Panc1 (cell line): ENCODE data around the gene HES6. TPM values are rescaled to one million over a fixed set of nuclear protein-coding genes. Genes with fewer than 3 reads are reported as not detected.

ENCODE experiments used
- ATAC-seq: fragments of 200-7000 bp; cut with Tn5 transposase; 2 replicates; pipeline ENCODE4 v1.9.1; 2020; ENCODE audit warnings: mild to moderate bottlenecking, moderate library complexity
- BruUV-seq: library from RNA; stranded (reverse); fragments of 400-500 nt; replicated peaks from 2 replicates; lab custom pipeline; 2021; lab: Mats Ljungman, UMichigan
- CTCF ChIA-PET: fragments of 300-600 bp; sonication (Branson Sonifier 250); formaldehyde crosslinking; loops from one replicate; lab custom pipeline; 2022; ENCODE audit warnings: antibody characterized with exemption; lab: Charles Lee
- POLR2A ChIA-PET: fragments of 300-600 bp; sonication (Branson Sonifier 250); formaldehyde crosslinking; loops from one replicate; lab custom pipeline; 2022; ENCODE audit warnings: antibody characterized with exemption; lab: Charles Lee
- DNase-seq: peaks from one replicate; pipeline ENCODE4 v3.0.0-alpha.2; 2010; ENCODE audit warnings: low read depth, low spot score
- H3K27ac ChIP-seq: 2 replicates; pipeline ENCODE4 v1.5.1; 2011; ENCODE audit warnings: mild to moderate bottlenecking, low read length, inconsistent platforms
- H3K27me3 ChIP-seq: fragments of 200-500 bp; sonication (Bioruptor generic); 2 replicates; pipeline ENCODE4 v1.6.0; 2014; ENCODE audit warnings: low read length, inconsistent platforms; ENCODE audit not compliant: control insufficient read depth, insufficient read depth
- H3K36me3 ChIP-seq: fragments of 200-500 bp; sonication (Bioruptor generic); 2 replicates; pipeline ENCODE4 v1.5.1; 2014; ENCODE audit warnings: inconsistent platforms, mild to moderate bottlenecking, low read length, moderate library complexity; ENCODE audit not compliant: control insufficient read depth, insufficient read depth
- H3K4me1 ChIP-seq: 2 replicates; pipeline ENCODE4 v1.5.1; 2011; ENCODE audit warnings: inconsistent platforms, mild to moderate bottlenecking, low read length, moderate library complexity; ENCODE audit not compliant: control insufficient read depth, insufficient read depth
- H3K4me3 ChIP-seq, 2 experiments: 2 replicates each; pipeline ENCODE4 v1.5.1; 2011 to 2012; ENCODE audit warnings: low read depth in 2 of 2, low read length in 2 of 2, mild to moderate bottlenecking in 2 of 2, inconsistent platforms in 1 of 2, moderate library complexity in 1 of 2
- H3K9me3 ChIP-seq: fragments of 200-500 bp; sonication (Bioruptor generic); 2 replicates; pipeline ENCODE4 v1.5.1; 2014; ENCODE audit warnings: low read depth, mild to moderate bottlenecking, inconsistent platforms, low read length, moderate library complexity; ENCODE audit not compliant: control insufficient read depth, insufficient read depth
- CTCF ChIP-seq: fragments of 450-650 bp; IDR thresholded peaks from 2 replicates; pipeline ENCODE4 v1.5.1; 2017; ENCODE audit warnings: mild to moderate bottlenecking
- POLR2AphosphoS5 ChIP-seq: IDR thresholded peaks from 2 replicates; pipeline ENCODE4 v1.6.1; 2012; ENCODE audit warnings: mild to moderate bottlenecking, low read depth, low read length, moderate library complexity
- REST ChIP-seq, 2 experiments: IDR thresholded peaks; 2 replicates each; pipeline ENCODE4 v1.6.1; 2011 to 2012; ENCODE audit warnings: low read depth in 2 of 2, control low read depth in 1 of 2, low read length in 1 of 2, mild to moderate bottlenecking in 1 of 2, moderate library complexity in 1 of 2; ENCODE audit not compliant: insufficient read depth in 1 of 2
- SIN3A ChIP-seq: IDR thresholded peaks from 2 replicates; pipeline ENCODE4 v1.6.1; 2012; ENCODE audit warnings: low read depth, mild to moderate bottlenecking, low read length, moderate library complexity, borderline replicate concordance; ENCODE audit not compliant: insufficient read depth
- TCF7L2 ChIP-seq: IDR thresholded peaks from 2 replicates; pipeline ENCODE4 v1.6.1; 2011; ENCODE audit warnings: mild to moderate bottlenecking, low read depth, low read length, inconsistent platforms
- in situ Hi-C: cut with HindIII; loops from 2 replicates; pipeline ENCODE4 v1.10.0; 2016; ENCODE audit warnings: low sequenced_read_pairs, low pct_unique_long_range_greater_than_20kb
- intact Hi-C: fragments of 100-400 bp; cut with micrococcal nuclease; formaldehyde crosslinking; loops from one replicate; pipeline ENCODE4 v1.10.0; 2022; ENCODE audit not compliant: unreplicated experiment
- total RNA-seq: library from RNA; stranded (reverse); gene quantifications from one replicate; pipeline ENCODE4 v1.2.1, GENCODE V29; 2021; ENCODE audit not compliant: unreplicated experiment

HES6 gene
- total RNA-seq, 1 experiment from 2014 or later: 42.0 TPM

GRCh38 chr2:238220892-238221521 is 18.8 kb downstream of the HES6 start:
- intact Hi-C loops: no loop called here

More at GRCh38 chr2:238220892-238221521, 18.8 kb downstream of the HES6 start:
- TF ChIP-seq CTCF (no peak), TCF7L2 (no peak), SIN3A (no peak), REST (IDR thresholded peaks at IDR 0.05; ENCODE audit: insufficient read depth in 1 of 2, low read depth in 2 of 2, low read length in 1 of 2) (no peak), POLR2AphosphoS5 (no peak; the same call in 1 of the 2 replicates)
- DNase-seq (no peak), ATAC-seq (peak; percentile 97)
- no TSS peak for BruUV-seq
- H3K9me3 ChIP-seq: no peaks in the 10 kb centered on the region
- CTCF ChIA-PET: interaction anchor here (0.6 kb wide), 1 partner anchor 525 kb away, joined by 4 read pairs; no protein-coding TSS in a partner anchor
- 0 out of 2 replicates have a peak, but pooled peaks cover 4% of the 10 kb centered on the region for H3K4me1 ChIP-seq
- H3K27ac ChIP-seq: peak overlapping the region; percentile 45
- POLR2A ChIA-PET: no interaction called here
- in situ Hi-C loops: no loop called here
- H3K27me3 ChIP-seq: no peaks in the 10 kb centered on the region
- peak overlapping the region; percentile 36 to 64 for H3K4me3 ChIP-seq
- no peaks in the 10 kb centered on the region for H3K36me3 ChIP-seq
